Activated naive CD4-positive, alpha-beta T cell treated with anti-CD3 and anti-CD28 coated beads, Interleukin-2, amount 50 U/mL, for 72 hours (primary cell): Measurements from ENCODE around the gene DDRGK1. TPM values are rescaled to one million over a fixed set of nuclear protein-coding genes. Genes with fewer than 3 reads are reported as not detected.

Experiments
- total RNA-seq, 2 donors: library from RNA; stranded (reverse); gene quantifications; one replicate each; pipeline ENCODE4 v1.2.3, GENCODE V29; 2022

The DDRGK1 gene
- total RNA-seq, 2 donors from 2014 or later = 66.4 to 128 TPM

Other genes with a start within 250 kb of the DDRGK1 start
- 1 to 10 TPM in 1 of 2 donors, under 1 TPM in 1; 0.99 to 2.5 TPM for gene GNRH2, start 161.1 kb downstream of the DDRGK1 start, total RNA-seq
- 10 to 100 TPM; 39.3 to 60.0 TPM for gene MRPS26, start 158.6 kb downstream of the DDRGK1 start, total RNA-seq
- not detected for gene OXT, start 133.1 kb downstream of the DDRGK1 start, total RNA-seq
- under 1 TPM in 1 of 2 donors, not detected in 1; 0.45 TPM for gene AVP, start 120.0 kb downstream of the DDRGK1 start, total RNA-seq
- gene FASTKD5, start 44.8 kb downstream of the DDRGK1 start, total RNA-seq = 10 to 100 TPM; 18.8 to 24.2 TPM
- gene UBOX5, start 44.8 kb downstream of the DDRGK1 start, total RNA-seq = 1 to 10 TPM; 5.5 to 7.1 TPM
- gene LZTS3, start 31.1 kb downstream of the DDRGK1 start, total RNA-seq = 1 to 10 TPM; 2.0 to 4.2 TPM
- gene ITPA, start 4.8 kb upstream of the DDRGK1 start, total RNA-seq = 10 to 100 TPM; 29.9 to 77.4 TPM
- 1 to 10 TPM in 1 of 2 donors, under 1 TPM in 1; 0.14 to 1.1 TPM for gene SLC4A11, start 34.5 kb upstream of the DDRGK1 start, total RNA-seq
- 1 to 10 TPM in 1 of 2 donors, under 1 TPM in 1; 0.66 to 2.4 TPM for gene DNAAF9, start 203.0 kb upstream of the DDRGK1 start, total RNA-seq